ENCODE measurements around the gene UBA52. TPM values are rescaled to one million over a fixed set of nuclear protein-coding genes. Genes with fewer than 3 reads are reported as not detected.

The UBA52 gene
- total and polyA plus RNA-seq, 2 of the 13 experiments (the other 11 are each of a cell fraction or from before 2014, with no cell fraction given), result 959 to 1,782 TPM

DNA sequence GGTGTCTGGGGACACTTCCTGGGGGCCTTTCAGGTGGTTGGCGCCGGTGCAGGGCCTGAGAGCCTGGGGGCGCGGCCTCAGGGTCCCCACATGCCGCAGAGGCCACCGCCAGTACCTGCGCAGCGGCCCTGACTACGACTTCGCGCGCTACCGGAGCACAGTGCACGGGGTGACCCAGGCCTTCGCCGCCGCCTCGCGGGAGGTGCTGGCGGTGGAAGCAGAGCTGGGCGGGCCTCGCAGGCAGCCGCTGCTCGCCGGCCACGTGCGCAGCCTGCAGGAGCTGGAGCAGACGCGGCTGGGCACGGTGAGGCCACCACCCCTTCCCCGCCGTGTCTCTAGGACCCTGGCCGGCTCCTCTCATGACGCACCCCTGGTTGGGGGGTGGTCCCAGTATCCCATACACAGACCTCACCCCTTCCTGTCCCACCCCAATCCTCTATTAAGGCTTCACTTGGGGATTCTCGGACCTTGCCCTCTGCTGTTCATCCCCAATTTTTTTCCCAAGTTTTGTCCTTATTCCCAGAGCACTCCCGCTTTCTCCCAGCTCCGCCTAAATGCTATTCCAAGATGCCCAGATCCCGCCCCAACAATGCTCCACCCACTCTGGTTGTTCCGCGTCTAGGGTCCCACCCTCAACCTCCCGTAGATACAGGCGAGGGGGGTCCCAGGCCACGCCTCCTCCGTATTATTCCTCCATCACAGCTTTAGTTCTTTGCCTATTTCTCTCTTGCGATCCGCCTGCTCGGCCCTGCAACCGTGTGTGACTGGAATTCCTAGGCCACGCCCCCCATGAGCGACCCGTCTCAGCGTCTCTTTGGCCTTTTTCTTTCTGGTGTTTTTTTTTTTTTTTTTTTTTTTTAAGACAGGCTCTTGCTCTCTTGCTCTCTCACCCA is 18.0 kb downstream of the UBA52 start (continued):
- TF ChIP-seq ETV5 (CRISPR knock-in tag; IDR thresholded peaks at IDR 0.05; ENCODE audit: borderline replicate concordance) (no peak), ZNF816 (CRISPR knock-in tag; IDR thresholded peaks at IDR 0.05; ENCODE audit: borderline replicate concordance) (no peak; the same call in 1 of the 2 replicates), KLF12 (CRISPR knock-in tag; IDR thresholded peaks at IDR 0.05; ENCODE audit: borderline replicate concordance) (0 out of 2 replicates have a peak, but pooled peaks have one; percentile 64), ZNF224 (CRISPR knock-in tag; IDR thresholded peaks at IDR 0.05) (peak; percentile 98), ZBTB8A (CRISPR knock-in tag; IDR thresholded peaks at IDR 0.05; ENCODE audit: borderline replicate concordance, low read depth) (0 out of 2 replicates have a peak, but pooled peaks have one; percentile 7), ZNF883 (CRISPR knock-in tag; IDR thresholded peaks at IDR 0.05; ENCODE audit: not compliant biosample characterization) (peak; percentile 77), ZNF605 (CRISPR knock-in tag; IDR thresholded peaks at IDR 0.05) (peak; percentile 92), BCL6 (CRISPR knock-in tag; IDR thresholded peaks at IDR 0.05) (peak; percentile 51; the same call in 1 of the 2 replicates), ZBTB21 (CRISPR knock-in tag; IDR thresholded peaks at IDR 0.05) (no peak), POLR2AphosphoS5 (IDR thresholded peaks at IDR 0.05; ENCODE audit: low read depth, low read length) (no peak; the same call in 1 of the 2 replicates), ISL2 (CRISPR knock-in tag; IDR thresholded peaks at IDR 0.05) (peak; percentile 59), IRX3 (CRISPR knock-in tag; IDR thresholded peaks at IDR 0.05; ENCODE audit: borderline replicate concordance, low read depth) (peak; percentile 80; the same call in 1 of the 2 replicates), ZFP1 (CRISPR knock-in tag; IDR thresholded peaks at IDR 0.05) (no peak), MATR3 (CRISPR knock-in tag; IDR thresholded peaks at IDR 0.05) (no peak), TEAD3 (CRISPR knock-in tag; optimal IDR thresholded peaks at IDR 0.05; ENCODE audit: borderline replicate concordance) (peak; percentile 61), SAP130 (CRISPR knock-in tag; IDR thresholded peaks at IDR 0.05; ENCODE audit: low read depth) (peak; percentile 57), ZNF530 (CRISPR knock-in tag; IDR thresholded peaks at IDR 0.05; ENCODE audit: low read depth) (peak; percentile 84; the same call in 1 of the 2 replicates), MYNN (CRISPR knock-in tag; IDR thresholded peaks at IDR 0.05; ENCODE audit: low read depth) (no peak), DPF2 (CRISPR knock-in tag; IDR thresholded peaks at IDR 0.05; ENCODE audit: borderline replicate concordance, low read depth) (no peak; the same call in 1 of the 2 replicates), POGZ (CRISPR knock-in tag; IDR thresholded peaks at IDR 0.05) (no peak), ZNF841 (CRISPR knock-in tag; IDR thresholded peaks at IDR 0.05; ENCODE audit: borderline replicate concordance) (peak; percentile 69; the same call in 1 of the 2 replicates)
- TF ChIP-seq, protein P1, sequence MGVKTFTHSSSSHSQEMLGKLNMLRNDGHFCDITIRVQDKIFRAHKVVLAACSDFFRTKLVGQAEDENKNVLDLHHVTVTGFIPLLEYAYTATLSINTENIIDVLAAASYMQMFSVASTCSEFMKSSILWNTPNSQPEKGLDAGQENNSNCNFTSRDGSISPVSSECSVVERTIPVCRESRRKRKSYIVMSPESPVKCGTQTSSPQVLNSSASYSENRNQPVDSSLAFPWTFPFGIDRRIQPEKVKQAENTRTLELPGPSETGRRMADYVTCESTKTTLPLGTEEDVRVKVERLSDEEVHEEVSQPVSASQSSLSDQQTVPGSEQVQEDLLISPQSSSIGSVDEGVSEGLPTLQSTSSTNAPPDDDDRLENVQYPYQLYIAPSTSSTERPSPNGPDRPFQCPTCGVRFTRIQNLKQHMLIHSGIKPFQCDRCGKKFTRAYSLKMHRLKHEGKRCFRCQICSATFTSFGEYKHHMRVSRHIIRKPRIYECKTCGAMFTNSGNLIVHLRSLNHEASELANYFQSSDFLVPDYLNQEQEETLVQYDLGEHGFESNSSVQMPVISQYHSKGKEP (CRISPR knock-in tag; IDR thresholded peaks at IDR 0.05), result 0 out of 2 replicates have a peak, but pooled peaks have one; percentile 57
- TF ChIP-seq, protein P2, sequence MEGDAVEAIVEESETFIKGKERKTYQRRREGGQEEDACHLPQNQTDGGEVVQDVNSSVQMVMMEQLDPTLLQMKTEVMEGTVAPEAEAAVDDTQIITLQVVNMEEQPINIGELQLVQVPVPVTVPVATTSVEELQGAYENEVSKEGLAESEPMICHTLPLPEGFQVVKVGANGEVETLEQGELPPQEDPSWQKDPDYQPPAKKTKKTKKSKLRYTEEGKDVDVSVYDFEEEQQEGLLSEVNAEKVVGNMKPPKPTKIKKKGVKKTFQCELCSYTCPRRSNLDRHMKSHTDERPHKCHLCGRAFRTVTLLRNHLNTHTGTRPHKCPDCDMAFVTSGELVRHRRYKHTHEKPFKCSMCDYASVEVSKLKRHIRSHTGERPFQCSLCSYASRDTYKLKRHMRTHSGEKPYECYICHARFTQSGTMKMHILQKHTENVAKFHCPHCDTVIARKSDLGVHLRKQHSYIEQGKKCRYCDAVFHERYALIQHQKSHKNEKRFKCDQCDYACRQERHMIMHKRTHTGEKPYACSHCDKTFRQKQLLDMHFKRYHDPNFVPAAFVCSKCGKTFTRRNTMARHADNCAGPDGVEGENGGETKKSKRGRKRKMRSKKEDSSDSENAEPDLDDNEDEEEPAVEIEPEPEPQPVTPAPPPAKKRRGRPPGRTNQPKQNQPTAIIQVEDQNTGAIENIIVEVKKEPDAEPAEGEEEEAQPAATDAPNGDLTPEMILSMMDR (CRISPR knock-in tag; IDR thresholded peaks at IDR 0.05), result peak; percentile 54
- TF ChIP-seq, protein P3, sequence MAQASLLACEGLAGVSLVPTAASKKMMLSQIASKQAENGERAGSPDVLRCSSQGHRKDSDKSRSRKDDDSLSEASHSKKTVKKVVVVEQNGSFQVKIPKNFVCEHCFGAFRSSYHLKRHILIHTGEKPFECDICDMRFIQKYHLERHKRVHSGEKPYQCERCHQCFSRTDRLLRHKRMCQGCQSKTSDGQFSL (CRISPR knock-in tag; IDR thresholded peaks at IDR 0.05), result peak; percentile 56; the same call in 1 of the 2 replicates
- TF ChIP-seq, protein P4, sequence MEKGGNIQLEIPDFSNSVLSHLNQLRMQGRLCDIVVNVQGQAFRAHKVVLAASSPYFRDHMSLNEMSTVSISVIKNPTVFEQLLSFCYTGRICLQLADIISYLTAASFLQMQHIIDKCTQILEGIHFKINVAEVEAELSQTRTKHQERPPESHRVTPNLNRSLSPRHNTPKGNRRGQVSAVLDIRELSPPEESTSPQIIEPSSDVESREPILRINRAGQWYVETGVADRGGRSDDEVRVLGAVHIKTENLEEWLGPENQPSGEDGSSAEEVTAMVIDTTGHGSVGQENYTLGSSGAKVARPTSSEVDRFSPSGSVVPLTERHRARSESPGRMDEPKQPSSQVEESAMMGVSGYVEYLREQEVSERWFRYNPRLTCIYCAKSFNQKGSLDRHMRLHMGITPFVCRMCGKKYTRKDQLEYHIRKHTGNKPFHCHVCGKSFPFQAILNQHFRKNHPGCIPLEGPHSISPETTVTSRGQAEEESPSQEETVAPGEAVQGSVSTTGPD (CRISPR knock-in tag; IDR thresholded peaks at IDR 0.05), result no peak
